GM12878 (cell line): ENCODE results near the gene C19orf33. TPM values are rescaled to one million over a fixed set of nuclear protein-coding genes. Genes with fewer than 3 reads are reported as not detected.

Source experiments
- ATAC-seq: fragments of 200-7000 bp; cut with Tn5 transposase; 3 replicates; pipeline ENCODE4 v1.9.1; 2020; ENCODE audit warnings: mild to moderate bottlenecking, moderate library complexity
- BruUV-seq: library from RNA; stranded (reverse); fragments of 400-500 nt; replicated peaks from 2 replicates; lab custom pipeline; 2021; lab: Mats Ljungman, UMichigan
- CTCF ChIA-PET: fragments of 300-600 bp; sonication (Branson Sonifier 250); formaldehyde crosslinking; extraction: SDS; loops from one replicate; lab custom pipeline; 2021; ENCODE audit warnings: inconsistent platforms; lab: Yijun Ruan, JAX
- POLR2A ChIA-PET: fragments of 350-600 bp; formaldehyde crosslinking; extraction: SDS; loops from one replicate; lab custom pipeline; 2021; ENCODE audit warnings: inconsistent platforms; lab: Charles Lee
- RAD21 ChIA-PET: fragments of 300-600 bp; sonication (Branson Sonifier 250); formaldehyde crosslinking; loops from one replicate; lab custom pipeline; 2023; ENCODE audit warnings: antibody characterized with exemption; ENCODE audit not compliant: unreplicated experiment; lab: Charles Lee
- SMC1A ChIA-PET: fragments of 300-600 bp; sonication (Branson Sonifier 250); formaldehyde crosslinking; loops from one replicate; lab custom pipeline; 2023; ENCODE audit not compliant: unreplicated experiment, uncharacterized antibody; lab: Charles Lee
- DNase-seq: peaks from one replicate; pipeline ENCODE4 v3.0.0-alpha.2; 2011; ENCODE audit warnings: low read depth, low spot score
- FAIRE-seq: peaks from 3 replicates; lab custom pipeline; 2011; peaks lifted over from hg19 to GRCh38; lab: Jason Lieb, UNC
- H2AFZ ChIP-seq: 2 replicates; pipeline ENCODE4 v1.6.0; 2011; ENCODE audit warnings: low read depth, low read length, control low read depth; ENCODE audit not compliant: control insufficient read depth
- H3K27ac ChIP-seq: 2 replicates; pipeline ENCODE4 v1.5.1; 2011; ENCODE audit warnings: control low read depth; ENCODE audit not compliant: control insufficient read depth, insufficient read depth
- H3K27me3 ChIP-seq, 2 experiments: replicated peaks in 1 of 2; 2 replicates each; pipeline versions ENCODE4 v1.6.0 to v1.6.1; 2011; ENCODE audit warnings: low read length in 1 of 2; ENCODE audit not compliant: control insufficient read depth in 2 of 2, insufficient read depth in 2 of 2
- H3K36me3 ChIP-seq, 2 experiments: 2 replicates each; pipeline ENCODE4 v1.5.1; 2011; ENCODE audit warnings: low read length in 1 of 2; ENCODE audit not compliant: control insufficient read depth in 2 of 2, insufficient read depth in 2 of 2
- H3K4me1 ChIP-seq: 2 replicates; pipeline ENCODE4 v1.6.1; 2011; ENCODE audit warnings: mild to moderate bottlenecking, low read length, moderate library complexity, mixed read lengths; ENCODE audit not compliant: control insufficient read depth, insufficient read depth
- H3K4me2 ChIP-seq: 2 replicates; pipeline ENCODE4 v1.6.0; 2011; ENCODE audit warnings: control low read depth; ENCODE audit not compliant: control insufficient read depth, insufficient read depth
- H3K4me3 ChIP-seq: fragments of 200-600 bp; sonication (generic); 2 replicates; pipeline ENCODE4 v1.5.1; 2016
- H3K79me2 ChIP-seq: 2 replicates; pipeline ENCODE4 v1.6.0; 2011; ENCODE audit warnings: low read length; ENCODE audit not compliant: control insufficient read depth, insufficient read depth
- H3K9ac ChIP-seq: 2 replicates; pipeline ENCODE4 v1.8.0; 2011; ENCODE audit warnings: low read length, control low read depth, mixed read lengths; ENCODE audit not compliant: control insufficient read depth, insufficient read depth
- H3K9me3 ChIP-seq: replicated peaks from 3 replicates; pipeline ENCODE4 v1.5.1; 2011; ENCODE audit warnings: mild to moderate bottlenecking, low read length; ENCODE audit not compliant: control insufficient read depth, insufficient read depth
- H4K20me1 ChIP-seq: 2 replicates; pipeline ENCODE4 v1.6.0; 2011; ENCODE audit not compliant: control insufficient read depth, insufficient read depth
- BHLHE40 ChIP-seq, 2 experiments: fragments of 450-650 bp in 1 of 2; IDR thresholded peaks; 2 replicates each; pipeline ENCODE4 v1.6.1; 2011 to 2017; ENCODE audit warnings: low read depth in 2 of 2, borderline replicate concordance in 1 of 2, improper control_type of control experiment in 1 of 2, low read length in 1 of 2, mild to moderate bottlenecking in 1 of 2
- BMI1 ChIP-seq: fragments of 450-650 bp; IDR thresholded peaks from 2 replicates; pipeline ENCODE4 v1.6.1; 2016; ENCODE audit warnings: mild to moderate bottlenecking, moderate library complexity, borderline replicate concordance
- EZH2 ChIP-seq: IDR thresholded peaks from 2 replicates; pipeline ENCODE4 v1.6.1; 2012; ENCODE audit warnings: low read depth, mild to moderate bottlenecking, control low read depth, inconsistent platforms, low read length, borderline replicate concordance; ENCODE audit not compliant: control insufficient read depth
- HCFC1 ChIP-seq: fragments of 150-350 bp; IDR thresholded peaks from 2 replicates; pipeline ENCODE4 v1.6.1; 2014; ENCODE audit warnings: low read length
- PAX8 ChIP-seq: fragments of 450-650 bp; IDR thresholded peaks from 2 replicates; pipeline ENCODE4 v1.6.1; 2017; ENCODE audit warnings: mild to moderate bottlenecking, moderate library complexity
- SREBF2 ChIP-seq: IDR thresholded peaks from 2 replicates; pipeline ENCODE4 v1.6.1; 2012; ENCODE audit warnings: mild to moderate bottlenecking, low read length
- SRF ChIP-seq, 2 experiments: IDR thresholded peaks; 2 replicates each; pipeline ENCODE4 v1.6.1; 2011; ENCODE audit warnings: low read depth in 2 of 2, low read length in 2 of 2, mild to moderate bottlenecking in 1 of 2, moderate library complexity in 1 of 2
- WGBS: methylation state at CpG from one replicate; pipeline ENCODE4 v1.1.6; 2016; ENCODE audit warnings: low lambda C conversion rate; ENCODE audit not compliant: insufficient replicate concordance, insufficient coverage; ENCODE audit errors: missing lambda C conversion rate; 5-methylcytosine and 5-hydroxymethylcytosine counted together
- in situ Hi-C: fragments of 300-500 bp; cut with MboI; formaldehyde crosslinking; loops from 9 replicates; pipeline ENCODE4 v1.14.3; 2018; ENCODE audit warnings: mixed read lengths
- intact Hi-C: fragments of 100-400 bp; cut with micrococcal nuclease; formaldehyde crosslinking; loops from one replicate; pipeline ENCODE4 v1.14.2; 2022; ENCODE audit not compliant: unreplicated experiment
- polyA plus RNA-seq, 11 experiments: library from polyadenylated mRNA; depleted of rRNA in 4 of 11; unstranded in 6 of 11; stranded (reverse) in 5 of 11; fragments of >200 nt; fragmentation: Nextera tagmentation in 4 of 11; fragmentation: Illumina TruSeq in 1 of 11; extraction: Ambion mirVana in 4 of 11; extraction: Trizol in 1 of 11; gene quantifications; 1 replicate in 1 of 11; 2 replicates in 10 of 11; pipeline versions ENCODE4 v1.2.1 to v1.2.3, GENCODE V29; 2011 to 2016; ENCODE audit warnings: inconsistent platforms in 2 of 11, missing spikeins in 2 of 11, low read depth in 1 of 11
- small RNA-seq: library from RNA; depleted of rRNA; stranded (forward); fragments of <200 nt; gene quantifications from one replicate; pipeline ENCODE3, GENCODE V24; 2014
- total RNA-seq, 4 experiments: library from RNA; depleted of rRNA in 3 of 4; stranded (reverse); fragments of >200 nt in 3 of 4; fragmentation: Illumina TruSeq in 1 of 4; extraction: Trizol in 1 of 4; gene quantifications; 2 replicates each; pipeline versions ENCODE4 v1.2.1 to v1.2.3, GENCODE V29; 2013 to 2021
- TF ChIP-seq, protein P1 (sequence below): fragments of 450-650 bp; IDR thresholded peaks from 2 replicates; pipeline ENCODE4 v1.6.1; 2017; ENCODE audit warnings: mild to moderate bottlenecking, moderate library complexity

The C19orf33 gene
- total and polyA plus RNA-seq, 10 of the 15 experiments (the other 5 are each of a cell fraction or from before 2014, with no cell fraction given) = 0.28 to 0.45 TPM; not detected in 8

- no peaks in the 10 kb centered on the region for H3K36me3 ChIP-seq
- H3K79me2 ChIP-seq = no peaks in the 10 kb centered on the region
- CTCF ChIA-PET = no interaction called here
- no peak overlapping the region for H3K9ac ChIP-seq
- no peak overlapping the region for H3K4me2 ChIP-seq
- RAD21 ChIA-PET = no interaction called here
- intact Hi-C loops (no loop called here), in situ Hi-C loops (no loop called here)
- no TSS peak for BruUV-seq
- no peaks in the 10 kb centered on the region for H4K20me1 ChIP-seq
- DNase-seq = no peak
- no peak overlapping the region for H2AFZ ChIP-seq
- ATAC-seq = no peak
- H3K4me3 ChIP-seq = no peak overlapping the region
- no peak overlapping the region for H3K27ac ChIP-seq
- POLR2A ChIA-PET = interaction anchor here (0.6 kb wide), 1 partner anchor 403 kb away, joined by 4 read pairs; no protein-coding TSS in a partner anchor
- no peaks in the 10 kb centered on the region for H3K4me1 ChIP-seq
- 48% methylated on average over 5 of the region's 8 CpGs for WGBS
- no peaks in the 10 kb centered on the region; a peak in 1 of 4 replicates for H3K27me3 ChIP-seq
- no peak for FAIRE-seq
- no peaks in the 10 kb centered on the region for H3K9me3 ChIP-seq
- SMC1A ChIA-PET = no interaction called here
- no peak for TF ChIP-seq SREBF2
- TF ChIP-seq PAX8 = no peak
- TF ChIP-seq EZH2 = no peak
- TF ChIP-seq BMI1 = no peak
- no peak for TF ChIP-seq HCFC1
- TF ChIP-seq BHLHE40 (IDR thresholded peaks at IDR 0.05; ENCODE audit: borderline replicate concordance in 1 of 2, low read depth in 2 of 2, low read length in 1 of 2) = no peak
- TF ChIP-seq, protein P1, sequence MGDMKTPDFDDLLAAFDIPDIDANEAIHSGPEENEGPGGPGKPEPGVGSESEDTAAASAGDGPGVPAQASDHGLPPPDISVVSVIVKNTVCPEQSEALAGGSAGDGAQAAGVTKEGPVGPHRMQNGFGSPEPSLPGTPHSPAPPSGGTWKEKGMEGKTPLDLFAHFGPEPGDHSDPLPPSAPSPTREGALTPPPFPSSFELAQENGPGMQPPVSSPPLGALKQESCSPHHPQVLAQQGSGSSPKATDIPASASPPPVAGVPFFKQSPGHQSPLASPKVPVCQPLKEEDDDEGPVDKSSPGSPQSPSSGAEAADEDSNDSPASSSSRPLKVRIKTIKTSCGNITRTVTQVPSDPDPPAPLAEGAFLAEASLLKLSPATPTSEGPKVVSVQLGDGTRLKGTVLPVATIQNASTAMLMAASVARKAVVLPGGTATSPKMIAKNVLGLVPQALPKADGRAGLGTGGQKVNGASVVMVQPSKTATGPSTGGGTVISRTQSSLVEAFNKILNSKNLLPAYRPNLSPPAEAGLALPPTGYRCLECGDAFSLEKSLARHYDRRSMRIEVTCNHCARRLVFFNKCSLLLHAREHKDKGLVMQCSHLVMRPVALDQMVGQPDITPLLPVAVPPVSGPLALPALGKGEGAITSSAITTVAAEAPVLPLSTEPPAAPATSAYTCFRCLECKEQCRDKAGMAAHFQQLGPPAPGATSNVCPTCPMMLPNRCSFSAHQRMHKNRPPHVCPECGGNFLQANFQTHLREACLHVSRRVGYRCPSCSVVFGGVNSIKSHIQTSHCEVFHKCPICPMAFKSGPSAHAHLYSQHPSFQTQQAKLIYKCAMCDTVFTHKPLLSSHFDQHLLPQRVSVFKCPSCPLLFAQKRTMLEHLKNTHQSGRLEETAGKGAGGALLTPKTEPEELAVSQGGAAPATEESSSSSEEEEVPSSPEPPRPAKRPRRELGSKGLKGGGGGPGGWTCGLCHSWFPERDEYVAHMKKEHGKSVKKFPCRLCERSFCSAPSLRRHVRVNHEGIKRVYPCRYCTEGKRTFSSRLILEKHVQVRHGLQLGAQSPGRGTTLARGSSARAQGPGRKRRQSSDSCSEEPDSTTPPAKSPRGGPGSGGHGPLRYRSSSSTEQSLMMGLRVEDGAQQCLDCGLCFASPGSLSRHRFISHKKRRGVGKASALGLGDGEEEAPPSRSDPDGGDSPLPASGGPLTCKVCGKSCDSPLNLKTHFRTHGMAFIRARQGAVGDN = no peak
- no peak for TF ChIP-seq SRF (IDR thresholded peaks at IDR 0.05; ENCODE audit: low read depth in 2 of 2, low read length in 2 of 2)
Observed at GRCh38 chr19:38352611-38353010, 48.6 kb downstream of the C19orf33 start.

Small RNAs within 50 kb of the gene (small RNA-seq; reads per million reads assigned to genes)
- gene RF00019 = not detected

Other genes starting within 250 kb of the C19orf33 start
Only the 7 nearest of the 12 such genes appear.
- 1.7 and 2.4 TPM in 2 replicates for gene DPF1, start 80.0 kb upstream of the C19orf33 start, total RNA-seq (2014; rRNA removed)
- 1.6 and 2.3 TPM in 2 replicates for gene DPF1, start 80.0 kb upstream of the C19orf33 start, total RNA-seq (2014; rRNA removed; fragmentation: Illumina TruSeq; extraction: Trizol)
- 3.8 and 4.0 TPM in 2 replicates for gene DPF1, start 80.0 kb upstream of the C19orf33 start, total RNA-seq (2021)
- 0.30 and 0.65 TPM in 2 replicates for gene DPF1, start 80.0 kb upstream of the C19orf33 start, polyA plus RNA-seq (2011; rRNA removed)
- 1.1 and 2.2 TPM in 2 replicates for gene DPF1, start 80.0 kb upstream of the C19orf33 start, polyA plus RNA-seq (2014; fragmentation: Illumina TruSeq; extraction: Trizol)
- gene DPF1, start 80.0 kb upstream of the C19orf33 start, polyA plus RNA-seq (2014; fragmentation: Nextera tagmentation; extraction: Ambion mirVana) = under 1 TPM; 0.11 to 0.18 TPM
- 4.3 and 4.9 TPM in 2 replicates for gene DPF1, start 80.0 kb upstream of the C19orf33 start, polyA plus RNA-seq (2014; rRNA removed)
- 1 to 10 TPM; 4.0 to 4.2 TPM for gene DPF1, start 80.0 kb upstream of the C19orf33 start, polyA plus RNA-seq (2016; fragmentation: Nextera tagmentation; extraction: Ambion mirVana)
- not detected in 2 replicates for gene PPP1R14A, start 47.9 kb upstream of the C19orf33 start, total RNA-seq (2014; rRNA removed)
- not detected in 2 replicates for gene PPP1R14A, start 47.9 kb upstream of the C19orf33 start, total RNA-seq (2014; rRNA removed; fragmentation: Illumina TruSeq; extraction: Trizol)
- not detected in 2 replicates for gene PPP1R14A, start 47.9 kb upstream of the C19orf33 start, total RNA-seq (2021)
- gene PPP1R14A, start 47.9 kb upstream of the C19orf33 start, polyA plus RNA-seq (2011; rRNA removed) = not detected in 2 replicates
- not detected in 2 replicates for gene PPP1R14A, start 47.9 kb upstream of the C19orf33 start, polyA plus RNA-seq (2014; fragmentation: Illumina TruSeq; extraction: Trizol)
- gene PPP1R14A, start 47.9 kb upstream of the C19orf33 start, polyA plus RNA-seq (2014; fragmentation: Nextera tagmentation; extraction: Ambion mirVana) = not detected
- not detected in 2 replicates for gene PPP1R14A, start 47.9 kb upstream of the C19orf33 start, polyA plus RNA-seq (2014; rRNA removed)
- not detected for gene PPP1R14A, start 47.9 kb upstream of the C19orf33 start, polyA plus RNA-seq (2016; fragmentation: Nextera tagmentation; extraction: Ambion mirVana)
- 17.8 and 27.0 TPM in 2 replicates for gene SPINT2, start 39.7 kb upstream of the C19orf33 start, total RNA-seq (2014; rRNA removed)
- gene SPINT2, start 39.7 kb upstream of the C19orf33 start, total RNA-seq (2014; rRNA removed; fragmentation: Illumina TruSeq; extraction: Trizol) = 17.3 and 17.5 TPM in 2 replicates
- 18.8 and 25.8 TPM in 2 replicates for gene SPINT2, start 39.7 kb upstream of the C19orf33 start, total RNA-seq (2021)
- 0.15 and 0.27 TPM in 2 replicates for gene SPINT2, start 39.7 kb upstream of the C19orf33 start, polyA plus RNA-seq (2011; rRNA removed)
- 6.9 and 14.1 TPM in 2 replicates for gene SPINT2, start 39.7 kb upstream of the C19orf33 start, polyA plus RNA-seq (2014; fragmentation: Illumina TruSeq; extraction: Trizol)
- gene SPINT2, start 39.7 kb upstream of the C19orf33 start, polyA plus RNA-seq (2014; fragmentation: Nextera tagmentation; extraction: Ambion mirVana) = 10 to 100 TPM in 1 of 2 experiments, 1 to 10 TPM in 1; 6.5 to 10.2 TPM
- gene SPINT2, start 39.7 kb upstream of the C19orf33 start, polyA plus RNA-seq (2014; rRNA removed) = 19.8 and 22.6 TPM in 2 replicates
- gene SPINT2, start 39.7 kb upstream of the C19orf33 start, polyA plus RNA-seq (2016; fragmentation: Nextera tagmentation; extraction: Ambion mirVana) = 10 to 100 TPM; 22.2 to 26.5 TPM
- 66.5 and 68.0 TPM in 2 replicates for gene YIF1B, start 11.7 kb downstream of the C19orf33 start, total RNA-seq (2014; rRNA removed)
- gene YIF1B, start 11.7 kb downstream of the C19orf33 start, total RNA-seq (2014; rRNA removed; fragmentation: Illumina TruSeq; extraction: Trizol) = 28.1 and 30.4 TPM in 2 replicates
- 51.8 and 53.3 TPM in 2 replicates for gene YIF1B, start 11.7 kb downstream of the C19orf33 start, total RNA-seq (2021)
- 21.8 and 55.2 TPM in 2 replicates for gene YIF1B, start 11.7 kb downstream of the C19orf33 start, polyA plus RNA-seq (2011; rRNA removed)
- gene YIF1B, start 11.7 kb downstream of the C19orf33 start, polyA plus RNA-seq (2014; fragmentation: Illumina TruSeq; extraction: Trizol) = 9.1 and 36.2 TPM in 2 replicates
- 10 to 100 TPM in 1 of 2 experiments, 1 to 10 TPM in 1; 1.3 to 11.6 TPM for gene YIF1B, start 11.7 kb downstream of the C19orf33 start, polyA plus RNA-seq (2014; fragmentation: Nextera tagmentation; extraction: Ambion mirVana)
- 101 and 111 TPM in 2 replicates for gene YIF1B, start 11.7 kb downstream of the C19orf33 start, polyA plus RNA-seq (2014; rRNA removed)
- 100 to 1,000 TPM in 1 of 2 experiments, 10 to 100 TPM in 1; 95.4 to 106 TPM for gene YIF1B, start 11.7 kb downstream of the C19orf33 start, polyA plus RNA-seq (2016; fragmentation: Nextera tagmentation; extraction: Ambion mirVana)
- gene KCNK6, start 15.6 kb downstream of the C19orf33 start, total RNA-seq (2014; rRNA removed) = 1.1 and 1.2 TPM in 2 replicates
- 0.74 and 1.1 TPM in 2 replicates for gene KCNK6, start 15.6 kb downstream of the C19orf33 start, total RNA-seq (2014; rRNA removed; fragmentation: Illumina TruSeq; extraction: Trizol)
- gene KCNK6, start 15.6 kb downstream of the C19orf33 start, total RNA-seq (2021) = 0.98 and 1.1 TPM in 2 replicates
- 0.04 TPM in 2 replicates for gene KCNK6, start 15.6 kb downstream of the C19orf33 start, polyA plus RNA-seq (2011; rRNA removed)
- gene KCNK6, start 15.6 kb downstream of the C19orf33 start, polyA plus RNA-seq (2014; fragmentation: Illumina TruSeq; extraction: Trizol) = 0.98 and 1.4 TPM in 2 replicates
- under 1 TPM; 0.47 to 0.57 TPM for gene KCNK6, start 15.6 kb downstream of the C19orf33 start, polyA plus RNA-seq (2014; fragmentation: Nextera tagmentation; extraction: Ambion mirVana)
- 1.4 TPM in 2 replicates for gene KCNK6, start 15.6 kb downstream of the C19orf33 start, polyA plus RNA-seq (2014; rRNA removed)
- gene KCNK6, start 15.6 kb downstream of the C19orf33 start, polyA plus RNA-seq (2016; fragmentation: Nextera tagmentation; extraction: Ambion mirVana) = 1 to 10 TPM in 1 of 2 experiments, under 1 TPM in 1; 0.91 to 1.3 TPM
- 0.56 and 0.65 TPM in 2 replicates for gene CATSPERG, start 31.6 kb downstream of the C19orf33 start, total RNA-seq (2014; rRNA removed)
- gene CATSPERG, start 31.6 kb downstream of the C19orf33 start, total RNA-seq (2014; rRNA removed; fragmentation: Illumina TruSeq; extraction: Trizol) = 0.76 and 1.2 TPM in 2 replicates
- 1.2 and 1.7 TPM in 2 replicates for gene CATSPERG, start 31.6 kb downstream of the C19orf33 start, total RNA-seq (2021)
- gene CATSPERG, start 31.6 kb downstream of the C19orf33 start, polyA plus RNA-seq (2011; rRNA removed) = 0.61 and 1.1 TPM in 2 replicates
- 0.15 and 0.98 TPM in 2 replicates for gene CATSPERG, start 31.6 kb downstream of the C19orf33 start, polyA plus RNA-seq (2014; fragmentation: Illumina TruSeq; extraction: Trizol)
- gene CATSPERG, start 31.6 kb downstream of the C19orf33 start, polyA plus RNA-seq (2014; fragmentation: Nextera tagmentation; extraction: Ambion mirVana) = under 1 TPM; 0.11 to 0.15 TPM
- gene CATSPERG, start 31.6 kb downstream of the C19orf33 start, polyA plus RNA-seq (2014; rRNA removed) = 0.70 and 0.75 TPM in 2 replicates
- 1 to 10 TPM in 1 of 2 experiments, under 1 TPM in 1; 0.15 to 1.3 TPM for gene CATSPERG, start 31.6 kb downstream of the C19orf33 start, polyA plus RNA-seq (2016; fragmentation: Nextera tagmentation; extraction: Ambion mirVana)
- 294 and 336 TPM in 2 replicates for gene PSMD8, start 70.3 kb downstream of the C19orf33 start, total RNA-seq (2014; rRNA removed)
- 164 and 180 TPM in 2 replicates for gene PSMD8, start 70.3 kb downstream of the C19orf33 start, total RNA-seq (2014; rRNA removed; fragmentation: Illumina TruSeq; extraction: Trizol)
- gene PSMD8, start 70.3 kb downstream of the C19orf33 start, total RNA-seq (2021) = 180 and 189 TPM in 2 replicates
- 235 and 409 TPM in 2 replicates for gene PSMD8, start 70.3 kb downstream of the C19orf33 start, polyA plus RNA-seq (2011; rRNA removed)
- 184 and 210 TPM in 2 replicates for gene PSMD8, start 70.3 kb downstream of the C19orf33 start, polyA plus RNA-seq (2014; fragmentation: Illumina TruSeq; extraction: Trizol)
- gene PSMD8, start 70.3 kb downstream of the C19orf33 start, polyA plus RNA-seq (2014; fragmentation: Nextera tagmentation; extraction: Ambion mirVana) = 10 to 100 TPM; 81.2 to 99.0 TPM
- gene PSMD8, start 70.3 kb downstream of the C19orf33 start, polyA plus RNA-seq (2014; rRNA removed) = 329 and 346 TPM in 2 replicates
- gene PSMD8, start 70.3 kb downstream of the C19orf33 start, polyA plus RNA-seq (2016; fragmentation: Nextera tagmentation; extraction: Ambion mirVana) = 100 to 1,000 TPM; 327 to 341 TPM